Activated T-helper 1 cell treated with anti-CD3 and anti-CD28 coated beads, Interleukin-2, amount 50 U/mL, for 16 hours (primary cell): ENCODE measurements around the gene HLA-DPB1.
"Not testable (repeated sequence)": the region's sequence is repeated elsewhere in the genome, so short reads cannot be mapped to it uniquely, and the experiment has no call there.

Experiments used
- DNase-seq, 2 donors: peaks; one replicate each; pipeline ENCODE4 v3.0.0-alpha.2; 2020; ENCODE audit warnings: low read depth in 1 of 2, low spot score in 1 of 2

HLA-DPB1 gene

GRCh38 chr6:33075568-33076405 is at the start of gene HLA-DPB1:
HLA-DPB1 (plus strand) TSS chr6:33075990; CDS start chr6:33076042, 52 bp downstream.
- no peak for DNase-seq

- no peak for DNase-seq
These were observed 47.5 kb upstream of the HLA-DPB1 start for GRCh38 chr6:33028220-33028849.

GRCh38 chr6:33029328-33030184 is 46.2 kb upstream of the HLA-DPB1 start:
- no peak for DNase-seq

GRCh38 chr6:33030245-33030644 is 45.5 kb upstream of the HLA-DPB1 start:
- no peak for DNase-seq

- no peak for DNase-seq
These were observed 41.2 kb upstream of the HLA-DPB1 start for GRCh38 chr6:33034554-33034953.

- no peak for DNase-seq
These were observed 39.3 kb upstream of the HLA-DPB1 start for GRCh38 chr6:33036535-33036934.

- DNase-seq: no peak
These were observed 35.6 kb upstream of the HLA-DPB1 start for GRCh38 chr6:33040157-33040556.

- DNase-seq: no peak
These were observed 26.3 kb upstream of the HLA-DPB1 start for GRCh38 chr6:33049323-33050013.

GRCh38 chr6:33050014-33050810 is 25.6 kb upstream of the HLA-DPB1 start:
- no peak for DNase-seq

GRCh38 chr6:33052627-33053026 is 23.2 kb upstream of the HLA-DPB1 start:
- DNase-seq: no peak

- DNase-seq: no peak
These were observed 22.6 kb upstream of the HLA-DPB1 start for GRCh38 chr6:33053230-33053629.

GRCh38 chr6:33057222-33058150 is 18.3 kb upstream of the HLA-DPB1 start:
- DNase-seq: no peak

GRCh38 chr6:33061987-33062386 is 13.8 kb upstream of the HLA-DPB1 start:
- DNase-seq: no peak

- DNase-seq: not testable (repeated sequence)
These were observed 12.4 kb upstream of the HLA-DPB1 start for GRCh38 chr6:33063435-33063834.

GRCh38 chr6:33064723-33065122 is 11.1 kb upstream of the HLA-DPB1 start:
- DNase-seq: no peak

- no peak for DNase-seq
These were observed 10.5 kb upstream of the HLA-DPB1 start for GRCh38 chr6:33065312-33065711.

GRCh38 chr6:33066917-33067521 is 8.8 kb upstream of the HLA-DPB1 start:
- no peak for DNase-seq

- no peak for DNase-seq
These were observed 6.6 kb upstream of the HLA-DPB1 start for GRCh38 chr6:33069021-33069738.
